ENCODE results near the gene LRP1.

LRP1 gene

DNA sequence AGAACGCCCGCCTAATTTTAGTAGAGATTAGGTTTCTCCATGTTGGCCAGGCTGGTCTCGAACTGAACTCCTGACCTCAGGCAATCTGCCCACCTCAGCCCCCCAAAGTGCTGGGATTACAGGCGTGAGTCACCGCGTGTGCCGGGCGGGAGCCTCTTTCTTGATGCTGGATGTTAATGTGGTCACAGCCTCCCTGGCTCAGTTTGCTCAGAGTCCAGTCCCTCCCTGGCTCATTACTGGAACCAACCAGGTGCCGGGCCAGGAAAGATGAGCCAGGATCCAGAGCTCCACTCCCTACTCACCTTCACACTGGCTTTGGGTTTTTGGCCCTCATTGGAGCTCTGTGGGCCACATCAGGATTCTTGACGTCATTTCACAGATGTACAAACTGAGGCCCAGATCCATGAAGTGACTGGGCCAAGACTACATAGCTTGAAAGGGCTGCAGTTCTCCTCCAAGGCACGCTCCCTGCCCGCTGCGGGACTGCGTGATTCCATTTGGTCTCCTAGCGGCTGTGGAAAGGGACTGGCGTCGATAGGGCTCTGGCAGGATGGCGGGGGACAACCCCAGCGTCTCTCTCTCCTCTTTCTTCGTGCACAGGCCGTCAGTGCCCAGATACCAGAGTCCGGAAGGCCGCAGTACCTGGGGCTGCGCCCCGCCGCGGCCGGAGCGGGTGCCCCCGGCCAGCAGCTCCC, 96.1 kb downstream of the LRP1 start:
- no peak for TF ChIP-seq POLR2AphosphoS5 (IDR thresholded peaks at IDR 0.05; ENCODE audit: low read depth, low read length)
- TF ChIP-seq SIN3A (IDR thresholded peaks at IDR 0.05; ENCODE audit: borderline replicate concordance, insufficient read depth, low read length): no peak
- TF ChIP-seq REST (IDR thresholded peaks at IDR 0.05; ENCODE audit: insufficient read depth in 1 of 2, low read depth in 2 of 2, low read length in 2 of 2): no peak
- no peak for TF ChIP-seq FOXP2 (optimal IDR thresholded peaks at IDR 0.05; ENCODE audit: borderline replicate concordance, extremely low read depth, extremely low read length, insufficient read depth)
- no peak for TF ChIP-seq TAF1 (IDR thresholded peaks at IDR 0.05; ENCODE audit: borderline replicate concordance, insufficient read depth, low read length)

DNA sequence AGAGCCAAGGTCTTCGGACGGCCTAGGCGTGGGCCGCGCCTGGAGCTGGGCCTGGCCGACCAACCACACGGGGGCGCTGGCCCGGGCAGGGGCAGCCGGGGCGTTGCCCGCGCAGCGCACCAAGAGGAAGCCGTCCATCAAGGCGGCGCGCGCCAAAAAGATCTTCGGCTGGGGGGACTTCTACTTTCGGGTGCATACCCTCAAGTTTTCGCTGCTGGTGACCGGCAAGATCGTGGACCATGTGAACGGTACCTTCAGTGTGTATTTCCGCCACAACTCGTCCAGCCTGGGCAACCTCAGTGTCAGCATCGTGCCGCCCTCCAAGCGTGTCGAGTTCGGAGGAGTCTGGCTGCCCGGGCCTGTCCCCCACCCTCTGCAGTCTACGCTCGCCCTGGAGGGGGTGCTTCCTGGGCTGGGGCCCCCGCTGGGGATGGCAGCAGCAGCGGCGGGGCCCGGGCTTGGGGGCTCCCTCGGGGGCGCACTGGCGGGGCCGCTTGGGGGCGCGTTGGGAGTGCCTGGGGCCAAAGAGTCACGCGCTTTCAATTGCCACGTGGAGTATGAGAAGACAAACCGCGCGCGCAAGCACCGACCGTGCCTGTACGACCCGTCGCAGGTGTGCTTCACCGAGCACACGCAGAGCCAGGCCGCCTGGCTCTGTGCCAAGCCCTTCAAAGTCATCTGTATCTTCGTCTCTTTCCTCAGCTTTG, 96.8 kb downstream of the LRP1 start:
- TF ChIP-seq POLR2AphosphoS5 (IDR thresholded peaks at IDR 0.05; ENCODE audit: low read depth, low read length) (no peak), TAF1 (IDR thresholded peaks at IDR 0.05; ENCODE audit: borderline replicate concordance, insufficient read depth, low read length) (no peak), SIN3A (IDR thresholded peaks at IDR 0.05; ENCODE audit: borderline replicate concordance, insufficient read depth, low read length) (no peak), REST (IDR thresholded peaks at IDR 0.05; ENCODE audit: insufficient read depth in 1 of 2, low read depth in 2 of 2, low read length in 2 of 2) (no peak), FOXP2 (optimal IDR thresholded peaks at IDR 0.05; ENCODE audit: borderline replicate concordance, extremely low read depth, extremely low read length, insufficient read depth) (no peak)

- no peak for TF ChIP-seq REST (IDR thresholded peaks at IDR 0.05; ENCODE audit: insufficient read depth in 1 of 2, low read depth in 2 of 2, low read length in 2 of 2)
- TF ChIP-seq POLR2AphosphoS5 (IDR thresholded peaks at IDR 0.05; ENCODE audit: low read depth, low read length): no peak
Observed at GRCh38 chr12:57225680-57226210, 97.5 kb downstream of the LRP1 start.

GRCh38 chr12:57226588-57227314, 98.5 kb downstream of the LRP1 start:
- no peak for TF ChIP-seq FOXP2 (optimal IDR thresholded peaks at IDR 0.05; ENCODE audit: borderline replicate concordance, extremely low read depth, extremely low read length, insufficient read depth)
- no peak for TF ChIP-seq SIN3A (IDR thresholded peaks at IDR 0.05; ENCODE audit: borderline replicate concordance, insufficient read depth, low read length)
- no peak for TF ChIP-seq TAF1 (IDR thresholded peaks at IDR 0.05; ENCODE audit: borderline replicate concordance, insufficient read depth, low read length)
- TF ChIP-seq REST (IDR thresholded peaks at IDR 0.05; ENCODE audit: insufficient read depth in 1 of 2, low read depth in 2 of 2, low read length in 2 of 2): no peak
- no peak for TF ChIP-seq POLR2AphosphoS5 (IDR thresholded peaks at IDR 0.05; ENCODE audit: low read depth, low read length)

Data from PFSK-1 (cell line).